ENCODE measurements around the gene EFCAB6.
A peak's percentile ranks its signal among the peaks of the same experiment; 100 is the strongest.

Gene EFCAB6

DNA sequence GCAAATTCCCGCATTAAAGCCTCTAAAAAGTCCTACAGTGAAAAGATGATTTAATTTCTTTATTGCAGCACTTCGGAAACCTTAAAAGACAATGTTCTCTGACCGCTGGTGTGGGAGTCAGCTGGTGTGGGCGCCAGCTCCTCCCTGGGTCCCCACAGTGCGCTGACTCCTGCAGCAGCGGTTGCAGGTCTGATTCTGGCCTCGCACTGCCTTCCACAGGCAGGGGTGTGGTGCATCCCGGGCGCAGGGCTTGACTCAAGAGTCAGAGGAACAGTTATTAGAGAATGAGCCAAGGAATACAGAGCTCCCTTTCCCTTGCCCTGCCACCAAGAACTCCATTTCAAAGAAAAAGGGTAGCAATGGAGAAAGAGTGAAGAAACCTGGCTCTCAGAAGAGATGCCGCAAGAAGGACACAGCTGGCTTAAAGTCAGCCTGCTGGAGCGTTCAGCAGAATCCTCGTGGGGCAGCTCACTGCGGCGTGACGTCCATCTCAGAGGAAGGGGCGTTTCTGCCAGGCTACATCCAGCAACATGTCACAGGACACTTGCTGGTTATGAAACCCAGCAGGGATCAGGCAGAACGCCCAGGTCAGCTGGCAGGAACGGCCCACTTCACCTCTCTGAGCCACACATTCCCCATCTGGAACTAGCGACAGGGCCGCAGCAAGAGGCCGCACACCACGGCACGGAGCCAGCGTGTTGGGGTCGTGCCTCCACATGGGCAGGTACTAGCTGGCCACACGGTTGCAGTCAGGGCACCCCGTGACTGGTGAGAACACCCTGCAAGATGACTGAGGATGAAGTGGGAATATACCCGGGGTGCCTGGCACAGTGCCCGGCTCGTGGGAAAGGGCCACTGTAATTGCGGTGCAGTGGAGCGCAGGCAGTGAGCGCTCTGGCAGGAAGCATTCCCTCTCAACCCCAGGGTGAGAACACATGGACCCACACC is 18.1 kb upstream of the EFCAB6 start:
- peak; percentile 34 for DNase-seq

DNA sequence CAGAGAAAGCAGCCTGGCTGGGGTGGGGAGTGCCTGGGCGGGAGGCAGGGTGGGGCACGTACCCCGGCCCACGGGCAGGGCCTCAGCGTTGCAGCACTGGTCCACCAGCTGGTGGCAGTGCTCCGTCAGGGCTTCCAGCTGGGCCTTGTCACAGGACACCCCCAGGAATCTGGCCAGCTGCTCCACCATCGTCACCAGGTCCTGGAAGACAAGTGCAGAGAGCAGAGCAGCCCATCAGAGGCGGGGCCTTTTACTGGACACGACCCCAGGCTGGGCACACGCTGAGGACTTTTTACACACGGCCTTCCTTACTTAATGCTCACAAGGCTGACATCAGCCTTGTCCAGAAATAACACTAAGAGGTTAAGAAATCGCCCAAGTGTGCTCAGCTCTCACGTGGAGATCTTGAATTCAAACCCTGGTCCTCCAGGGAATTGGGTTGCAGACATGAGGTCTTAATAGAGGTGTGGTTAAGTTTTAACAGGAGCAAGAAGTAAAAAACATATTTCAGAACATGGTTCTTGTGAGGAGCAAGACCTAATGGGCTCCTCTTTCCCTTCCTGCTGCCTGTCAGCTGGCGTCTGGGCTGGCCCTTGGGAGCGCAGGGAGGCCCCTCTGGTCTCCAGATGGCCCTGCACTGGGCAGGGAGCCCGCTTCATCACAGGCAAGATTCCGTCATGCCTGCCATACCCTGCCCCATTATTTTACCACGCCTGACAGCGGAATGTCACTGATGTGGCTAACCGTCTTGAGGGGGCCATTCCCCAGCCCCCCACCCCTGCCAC is 17.1 kb upstream of the EFCAB6 start:
- DNase-seq: no peak

DNA sequence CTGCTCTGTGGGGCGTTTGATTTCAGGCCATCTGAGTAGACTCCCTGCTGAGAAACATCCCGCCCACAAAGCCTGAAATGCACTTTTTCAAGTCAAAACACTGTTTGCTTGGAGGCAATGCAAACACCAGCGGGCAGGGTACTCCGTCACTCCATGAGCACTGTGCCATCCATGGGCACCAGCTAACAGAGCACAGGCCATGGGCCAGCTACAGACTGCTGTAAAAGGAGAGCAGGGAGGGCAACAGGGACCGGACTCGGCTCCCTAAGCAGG is 16.6 kb upstream of the EFCAB6 start:
- no peak for DNase-seq

DNA sequence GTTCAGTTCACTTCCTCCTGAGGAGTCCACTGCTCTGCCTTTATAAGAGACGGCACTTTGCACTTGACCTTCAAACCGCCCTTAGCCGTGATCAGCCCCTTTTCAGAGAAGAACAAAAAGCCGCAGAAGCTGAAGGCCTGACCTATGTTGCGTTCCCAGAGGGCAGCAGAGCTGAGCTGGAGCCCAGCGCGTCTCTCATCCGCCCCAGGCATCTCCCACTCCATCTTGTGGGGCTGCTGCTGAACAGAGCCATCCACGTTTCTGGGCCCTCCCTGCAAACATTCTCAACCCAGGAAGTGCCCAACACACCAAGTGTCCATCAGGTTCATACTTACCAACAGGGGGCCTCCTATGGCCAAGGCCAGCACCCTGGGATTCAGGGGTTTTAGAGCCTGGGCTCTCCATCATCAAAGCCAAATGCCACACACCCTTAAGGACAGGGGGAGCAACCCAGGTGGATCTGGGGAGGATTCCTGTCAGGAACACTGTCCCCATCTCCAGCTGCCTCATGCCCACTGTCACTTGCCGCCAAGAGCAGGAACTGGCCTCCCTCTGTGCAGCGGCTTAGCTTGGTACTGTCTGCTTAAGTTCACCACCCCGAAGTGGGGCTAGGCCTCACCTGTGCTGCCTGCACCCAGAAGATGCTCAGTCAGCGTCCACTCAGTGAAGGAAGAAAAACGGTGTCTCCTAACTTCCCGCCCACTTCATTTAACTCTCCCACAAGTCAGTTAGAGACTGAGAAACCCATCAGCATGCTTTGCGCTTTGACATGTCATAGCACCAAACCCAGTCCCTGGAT is 16.0 kb upstream of the EFCAB6 start:
- no peak for DNase-seq

DNA sequence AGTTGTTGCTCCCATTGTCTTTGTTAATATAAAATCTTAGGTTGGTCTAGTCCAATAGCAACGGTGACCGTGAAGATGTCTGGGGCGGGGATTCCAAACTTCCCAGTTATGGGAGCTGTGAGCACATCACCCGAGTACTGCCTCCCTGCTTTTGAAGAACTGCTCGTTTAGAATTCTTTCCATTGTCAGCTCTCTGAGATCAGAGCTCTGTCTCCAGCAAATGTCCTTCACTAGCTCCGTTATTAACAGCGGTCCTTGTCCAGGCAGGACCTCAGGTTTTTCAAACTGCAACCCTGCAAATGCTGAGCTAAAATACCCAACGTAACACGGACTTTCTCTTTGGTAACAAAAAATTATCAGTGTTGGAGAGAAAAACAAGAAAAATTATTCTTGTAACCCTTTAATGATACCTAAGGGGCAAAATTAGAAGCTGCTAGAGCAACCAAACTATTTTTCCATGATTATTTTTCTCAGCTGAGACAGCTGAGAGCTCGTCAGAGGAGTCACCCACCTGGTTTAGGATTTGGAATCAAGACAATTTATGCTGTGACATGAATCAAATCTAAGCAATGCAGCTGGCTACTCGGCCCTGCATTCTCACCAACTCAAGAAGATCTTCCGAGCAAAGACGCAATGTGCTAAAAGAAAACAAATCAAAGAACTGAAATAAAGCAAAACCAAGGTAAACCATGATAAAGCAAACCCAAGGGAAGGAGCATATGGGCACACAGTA is 15.1 kb upstream of the EFCAB6 start:
- DNase-seq: no peak

DNA sequence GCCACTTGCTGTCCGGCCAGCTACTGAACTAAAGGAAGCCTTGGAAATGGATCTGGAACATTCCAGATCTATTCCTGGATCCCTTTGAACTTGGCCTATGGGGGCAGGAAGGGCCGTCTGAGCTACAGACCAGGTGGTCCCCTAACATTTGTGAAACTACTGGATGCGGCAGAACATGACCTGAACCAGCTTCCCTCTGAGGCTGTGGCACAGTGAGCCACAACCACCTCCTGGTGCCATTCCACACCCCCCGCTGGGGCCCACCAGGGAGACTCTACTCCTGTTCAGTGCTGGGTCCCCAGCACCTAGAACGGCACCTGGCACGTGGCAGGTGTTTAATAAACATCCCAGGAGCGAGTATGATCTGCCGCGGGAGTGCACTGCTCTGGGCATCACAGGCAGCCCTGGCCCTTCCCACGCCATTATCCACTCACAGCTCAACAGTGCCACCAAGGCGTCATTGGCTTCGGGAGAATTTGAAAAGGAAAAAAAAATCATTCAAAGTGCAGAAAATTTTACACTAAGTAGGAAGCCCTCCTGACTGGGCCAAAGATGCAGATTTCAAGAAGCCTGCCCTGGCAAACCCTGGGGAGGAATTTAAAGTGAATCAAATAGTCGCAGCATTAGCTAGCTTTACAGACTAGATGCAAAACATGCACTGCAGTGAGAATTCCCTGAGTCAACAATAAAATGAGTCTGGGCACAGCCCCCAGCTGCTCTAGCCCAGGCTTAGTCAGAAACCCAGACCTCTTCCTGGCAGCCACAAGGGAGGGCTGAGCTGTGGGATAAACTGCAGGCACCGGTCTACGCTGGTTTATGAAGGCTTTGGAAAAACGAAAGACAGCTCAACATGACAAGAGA is 14.3 kb upstream of the EFCAB6 start:
- peak; percentile 15 for DNase-seq

DNA sequence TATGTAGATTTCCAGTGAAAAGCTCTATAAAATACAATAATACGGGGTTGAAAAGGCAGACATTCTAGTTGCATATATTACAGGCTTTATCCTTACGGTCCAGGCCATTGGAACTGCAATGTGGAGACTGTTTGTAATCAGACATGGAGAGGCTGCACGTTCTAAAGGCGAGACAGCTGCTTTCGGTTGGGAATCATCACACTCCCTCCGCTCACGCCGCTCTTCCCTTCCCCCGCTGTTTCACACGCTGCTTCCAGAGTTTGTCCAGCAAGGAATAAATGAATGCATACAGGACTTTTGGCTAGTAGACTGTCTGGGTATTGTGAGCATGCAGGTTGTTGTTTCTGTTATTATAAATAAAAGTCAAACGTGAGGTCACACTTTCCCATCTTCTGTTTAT is 13.5 kb upstream of the EFCAB6 start:
- DNase-seq: no peak

DNA sequence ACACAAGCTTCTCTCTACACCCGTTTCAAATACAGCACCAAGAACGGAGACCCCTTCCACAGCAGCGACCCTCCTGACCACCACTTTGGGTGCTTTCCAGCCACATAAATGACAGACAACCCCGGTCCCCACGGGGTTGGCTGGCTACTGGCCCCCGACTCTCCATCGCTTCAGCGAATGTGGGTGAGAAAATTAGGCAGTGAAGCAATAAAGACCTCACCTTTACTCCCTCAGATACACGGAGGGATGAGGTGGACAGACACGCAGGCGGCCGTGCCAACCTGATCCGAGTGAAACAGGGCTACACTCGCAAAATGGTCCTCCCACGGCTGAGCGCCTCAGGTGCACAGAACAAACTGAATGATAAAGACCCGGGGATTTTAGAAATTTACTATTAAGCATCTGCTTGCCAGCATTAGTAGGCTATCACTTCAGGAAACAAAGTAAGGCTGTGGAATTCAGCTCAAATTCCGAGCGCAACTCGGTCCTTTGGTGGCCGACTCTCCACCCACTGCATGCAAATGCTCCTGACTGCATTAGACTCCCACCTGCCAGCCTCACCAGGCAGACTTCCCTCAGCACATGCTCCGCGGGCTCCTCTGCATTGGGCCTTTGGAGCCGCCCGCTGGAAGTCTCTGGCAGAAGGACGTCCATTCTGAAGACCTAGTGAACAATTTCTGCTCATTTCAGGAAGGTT is 12.8 kb upstream of the EFCAB6 start:
- DNase-seq: no peak

DNA sequence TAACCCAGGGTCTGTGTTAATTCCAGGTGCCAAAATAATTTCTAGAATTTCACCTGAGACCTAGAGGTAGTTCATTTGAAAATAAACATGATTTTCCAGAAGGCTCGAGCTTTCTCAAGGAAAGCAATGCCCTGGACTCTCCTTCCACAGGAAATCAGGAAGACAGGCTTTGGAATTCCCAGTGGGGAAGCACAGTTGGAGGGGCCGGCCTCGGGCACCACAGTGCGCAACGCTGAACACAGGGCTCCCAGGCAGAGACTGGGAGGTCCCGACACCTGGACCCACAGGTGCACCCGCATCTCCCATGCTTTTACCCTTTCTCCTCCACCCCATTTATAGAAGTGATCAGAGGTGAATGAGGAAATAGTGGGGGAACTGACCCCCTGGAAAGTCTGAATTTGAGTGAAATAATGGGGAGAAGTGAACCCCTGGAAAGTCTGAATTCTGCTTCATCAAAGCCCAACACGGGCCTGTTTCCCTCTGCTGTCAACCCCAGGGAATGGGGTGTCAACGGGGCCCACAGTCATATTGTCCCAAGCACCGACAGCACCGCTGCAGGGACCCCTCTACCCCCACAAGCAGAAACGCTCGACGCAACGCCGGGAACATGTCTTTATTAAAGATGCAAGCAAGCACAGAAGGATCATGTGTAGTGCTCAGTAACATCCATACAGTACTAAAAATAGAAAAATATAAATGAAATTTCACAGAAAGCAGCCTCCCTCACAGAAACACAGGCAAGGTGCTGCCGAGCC is 12.0 kb upstream of the EFCAB6 start:
- DNase-seq: no peak

DNA sequence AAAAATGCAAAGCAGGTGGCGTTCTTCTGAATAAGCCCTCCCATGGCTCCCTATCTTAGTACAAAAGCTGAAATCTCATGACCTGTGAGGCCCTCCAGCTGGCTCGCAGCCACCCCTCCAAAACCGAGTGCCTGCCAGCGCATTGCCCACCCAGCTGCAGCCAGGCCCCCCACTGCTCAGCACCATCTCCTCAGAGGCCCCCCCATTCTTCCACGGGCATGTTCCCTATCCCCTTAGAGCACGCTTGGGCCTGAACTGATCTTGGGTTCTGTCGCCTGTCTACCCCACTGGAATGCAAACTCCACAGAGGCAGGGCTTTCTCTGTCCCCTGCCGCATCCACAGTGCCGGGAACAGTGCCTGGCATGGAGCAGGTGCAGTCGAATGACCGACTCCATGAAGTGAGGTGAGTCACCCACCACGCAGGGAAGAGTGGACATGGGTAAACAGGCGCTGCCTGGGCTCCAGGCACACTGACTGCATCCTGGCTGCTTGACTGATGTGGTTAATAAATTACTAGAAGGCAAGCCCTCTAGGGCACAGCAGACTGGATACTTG is 11.3 kb upstream of the EFCAB6 start:
- DNase-seq: peak; percentile 52

DNA sequence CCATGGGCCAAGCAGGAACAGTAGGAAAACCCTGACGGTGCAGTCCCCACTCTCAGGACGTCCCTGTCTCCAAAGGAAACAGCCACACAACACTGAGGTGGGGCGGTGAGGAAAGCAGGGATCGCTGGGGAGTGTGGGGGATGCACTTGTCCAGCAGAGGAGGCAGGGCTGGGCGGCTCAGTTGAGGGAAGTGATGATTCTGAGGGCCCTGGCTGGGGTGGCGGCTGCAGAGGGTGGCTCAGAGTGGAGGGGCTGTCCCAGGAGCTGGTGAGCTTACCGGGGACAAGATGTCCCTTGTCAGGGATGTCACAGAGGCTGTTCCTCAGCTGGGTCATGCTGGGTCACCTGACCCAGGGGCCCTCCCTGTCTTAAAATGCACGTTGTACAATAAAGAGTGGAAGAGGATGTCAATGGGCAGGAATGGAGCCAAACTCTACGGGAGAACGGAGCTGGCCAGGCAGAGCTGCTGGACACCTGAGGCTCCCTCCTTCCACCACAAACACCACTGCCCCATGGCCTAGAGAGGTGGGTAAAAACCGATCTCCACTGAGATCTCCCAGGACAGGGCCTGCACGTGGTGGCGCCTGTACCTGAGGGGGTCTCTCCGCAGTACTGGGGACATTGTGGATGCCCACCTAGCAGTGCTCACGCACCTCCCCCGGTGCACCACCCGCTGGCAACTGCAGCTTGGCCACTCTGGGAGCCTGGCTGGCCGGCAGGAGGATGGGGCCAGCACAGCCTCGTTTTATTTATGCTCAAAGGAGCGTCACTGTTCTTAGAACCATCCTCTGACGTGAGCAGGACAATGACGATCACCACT is 9.7 kb upstream of the EFCAB6 start:
- no peak for DNase-seq

DNA sequence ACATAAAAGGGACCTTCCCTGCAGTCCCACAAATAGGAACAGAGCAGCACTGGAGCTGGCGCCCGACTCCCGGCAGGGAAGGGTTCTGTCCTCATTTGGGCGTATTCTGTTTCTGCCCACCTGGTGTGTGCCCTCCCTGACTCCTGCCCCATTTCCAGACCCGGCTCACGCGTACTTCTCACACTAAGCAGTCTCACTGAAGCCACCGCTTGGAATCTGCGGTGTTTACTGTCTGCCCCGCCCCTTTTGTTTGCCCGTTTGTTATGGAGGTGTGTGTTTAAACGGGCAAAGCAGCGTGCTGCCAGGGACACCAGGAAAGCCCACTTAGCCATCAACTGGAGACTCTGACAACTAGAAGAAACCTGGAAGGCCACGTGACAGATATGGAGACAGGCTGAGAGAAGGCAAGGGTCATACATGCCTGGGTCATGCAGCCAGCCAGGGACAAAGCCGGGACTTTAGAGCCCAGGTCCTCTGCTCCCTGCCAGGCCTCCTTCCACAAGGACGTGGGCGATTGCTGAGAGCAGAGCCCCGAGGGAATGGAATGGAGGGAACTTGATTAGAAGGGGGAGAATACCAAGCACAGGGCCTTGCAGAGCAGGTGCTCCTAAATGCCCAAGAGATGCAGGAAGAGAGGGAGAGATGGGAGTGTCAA is 8.7 kb upstream of the EFCAB6 start:
- DNase-seq: no peak

DNA sequence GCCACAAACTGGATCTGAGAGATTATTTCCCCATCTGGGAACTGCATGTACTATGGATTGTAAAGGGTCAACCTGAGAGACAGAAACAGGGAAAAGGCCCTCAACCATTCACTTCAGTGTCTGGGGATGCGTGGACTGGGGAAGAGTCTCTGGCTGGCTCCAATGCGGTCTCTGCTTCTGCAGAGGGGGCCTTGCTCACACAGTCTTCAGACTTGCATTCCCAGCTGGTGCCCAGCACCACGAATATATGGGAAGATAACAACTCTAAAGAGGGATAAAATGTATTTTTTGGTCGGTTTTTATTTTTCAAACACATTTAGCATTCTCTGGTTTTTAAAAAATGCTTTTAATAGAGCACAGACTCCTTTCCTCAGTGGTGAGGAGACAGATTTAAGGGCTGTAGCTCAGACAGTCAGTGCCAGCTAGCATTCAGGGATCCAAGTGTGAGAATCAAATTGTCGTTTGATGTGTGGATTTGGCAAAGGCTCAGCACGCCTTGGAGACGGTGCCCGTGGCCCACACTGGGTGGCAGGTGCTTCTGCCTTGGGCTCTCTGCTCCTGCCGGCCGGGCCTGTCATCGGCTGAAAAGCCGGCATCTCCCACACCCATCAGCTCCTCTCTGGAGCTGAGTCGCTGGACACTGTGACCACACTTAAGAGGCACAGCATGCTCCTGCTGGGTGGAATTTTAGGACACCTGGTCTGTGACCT is 8.0 kb upstream of the EFCAB6 start:
- DNase-seq: no peak

DNA sequence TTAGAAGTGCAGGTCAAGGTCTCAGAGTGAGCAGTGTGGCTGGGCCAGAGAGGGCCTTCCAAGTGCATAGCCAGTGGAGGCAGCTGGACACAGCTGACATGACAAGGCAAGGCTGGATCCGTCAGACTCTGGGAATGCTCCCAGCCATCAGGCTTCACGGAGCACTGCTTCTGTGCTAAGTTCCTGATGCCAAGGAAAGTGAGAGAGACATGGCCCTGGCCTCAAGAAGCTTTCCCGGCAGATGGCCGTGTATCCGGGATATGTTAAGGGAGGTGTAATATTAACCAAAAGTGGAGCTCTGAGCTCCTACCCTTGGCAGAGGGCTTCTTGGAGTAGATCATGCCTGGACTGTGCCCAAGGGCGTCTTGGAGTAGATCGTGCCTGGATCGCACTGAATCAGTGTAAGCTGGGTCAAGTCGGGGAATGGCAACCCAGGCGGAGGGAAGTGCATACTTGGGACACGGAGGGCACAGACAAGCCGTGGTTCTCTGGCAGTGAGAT is 7.4 kb upstream of the EFCAB6 start:
- DNase-seq: no peak

DNA sequence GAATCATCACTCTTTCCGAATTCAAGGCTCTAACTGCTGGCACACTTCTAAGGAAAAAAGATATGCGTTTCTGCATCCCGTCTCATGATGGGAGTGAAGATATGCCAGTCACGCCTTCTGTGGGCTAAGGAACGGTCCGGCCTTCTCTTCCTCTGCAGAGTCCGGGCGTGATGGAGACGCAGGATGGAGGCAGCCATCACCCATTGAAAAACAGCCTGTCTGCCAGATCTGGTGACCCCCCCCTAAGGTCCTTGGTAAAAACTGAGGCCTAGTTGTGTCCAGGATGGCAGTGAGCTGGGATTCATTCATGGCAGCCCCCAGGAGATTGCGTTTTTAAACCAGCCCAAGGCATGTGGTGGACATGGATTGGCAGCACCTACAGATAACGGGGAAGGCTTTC is 6.9 kb upstream of the EFCAB6 start:
- no peak for DNase-seq

DNA sequence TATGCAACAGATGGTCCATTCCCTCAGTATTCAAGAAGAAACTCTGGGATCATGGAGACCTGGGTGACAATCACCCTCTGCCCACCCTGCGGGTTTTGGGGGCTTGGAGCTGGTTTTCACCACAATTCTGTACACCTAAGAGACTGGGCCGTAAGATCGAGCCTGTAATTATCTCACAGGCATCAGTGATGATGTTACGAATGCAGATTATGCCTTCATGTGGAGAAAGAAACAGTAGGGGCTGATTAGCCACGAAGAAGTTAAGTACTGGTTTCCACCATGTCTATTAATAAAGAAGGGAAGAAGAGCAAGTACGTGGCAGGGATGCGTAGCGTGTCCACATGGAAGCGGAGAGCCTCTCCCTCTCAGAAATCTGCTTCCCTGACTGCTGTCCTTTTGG is 5.3 kb upstream of the EFCAB6 start:
- no peak for DNase-seq

DNA sequence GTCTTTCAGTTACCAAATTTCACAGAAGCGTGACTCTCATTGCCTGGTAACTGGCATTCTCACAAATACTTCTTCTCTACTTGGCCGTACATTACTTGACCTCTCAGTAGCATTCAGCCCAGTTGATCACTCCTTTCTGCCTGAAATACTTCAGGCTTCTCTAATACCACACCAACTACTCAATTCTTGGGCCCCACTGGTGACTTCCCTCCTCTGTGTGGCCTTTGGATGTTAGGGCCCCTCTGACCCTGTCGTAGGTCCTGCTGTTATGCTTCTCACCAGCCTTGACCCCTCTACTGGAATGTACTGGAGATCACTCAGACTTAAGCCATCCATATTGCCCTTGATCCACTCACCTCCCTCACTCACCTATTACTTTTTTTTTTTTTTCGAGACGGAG is 2.2 kb upstream of the EFCAB6 start:
- no peak for DNase-seq

DNA sequence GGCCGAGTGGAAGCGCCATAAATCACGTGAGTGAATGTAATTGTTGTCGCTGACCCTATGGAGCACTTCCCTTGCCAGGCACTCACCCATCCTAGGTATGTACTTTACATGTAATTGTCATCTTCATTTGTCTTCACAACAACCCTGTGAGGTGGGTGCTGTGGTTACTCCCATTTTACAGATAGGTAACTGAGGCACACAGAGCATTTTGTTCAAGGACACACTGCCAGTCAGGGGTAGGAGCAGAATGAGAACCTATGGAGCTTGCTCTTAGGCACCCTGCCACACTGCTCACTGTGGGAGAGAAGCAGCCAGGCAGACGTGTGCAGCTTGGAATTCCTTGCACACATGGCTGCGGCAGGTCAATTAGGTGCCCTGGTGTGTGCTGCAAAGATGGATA is 785 bp upstream of the EFCAB6 start:
- no peak for DNase-seq
